ENCODE data around the gene SPRR2E.

SPRR2E gene

GRCh38 chr1:153094426-153094825 lies at the start of gene SPRR2E:
Gene SPRR2E (minus strand): TSS chr1:153094526. CDS start chr1:153093751, 775 bp downstream.
- no peak for TF ChIP-seq CTCF (IDR thresholded peaks at IDR 0.05)

DNA sequence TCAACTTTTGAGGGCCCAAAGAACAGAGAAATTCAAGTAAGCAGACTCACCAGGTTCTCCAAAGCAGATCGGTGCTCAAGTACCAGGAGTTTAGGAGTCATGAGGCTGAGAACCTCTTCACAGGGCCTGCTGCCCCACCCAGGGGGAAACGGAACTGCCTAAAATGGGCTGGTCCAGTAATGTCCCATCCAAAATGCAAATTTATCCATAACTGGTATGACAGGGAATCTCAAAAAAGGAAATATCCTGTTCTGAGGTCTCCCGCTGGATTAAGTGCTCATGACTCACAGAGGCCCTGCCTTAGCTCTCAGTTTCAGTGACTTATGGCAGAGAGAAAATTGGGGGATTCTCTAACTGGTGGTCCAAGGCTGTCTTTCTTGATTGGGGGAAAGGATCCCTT lies 47.1 kb upstream of the SPRR2E start:
- TF ChIP-seq CTCF (IDR thresholded peaks at IDR 0.05), result no peak

- TF ChIP-seq CTCF (IDR thresholded peaks at IDR 0.05), result no peak
Measured at GRCh38 chr1:153140484-153140883, 46.2 kb upstream of the SPRR2E start.

DNA sequence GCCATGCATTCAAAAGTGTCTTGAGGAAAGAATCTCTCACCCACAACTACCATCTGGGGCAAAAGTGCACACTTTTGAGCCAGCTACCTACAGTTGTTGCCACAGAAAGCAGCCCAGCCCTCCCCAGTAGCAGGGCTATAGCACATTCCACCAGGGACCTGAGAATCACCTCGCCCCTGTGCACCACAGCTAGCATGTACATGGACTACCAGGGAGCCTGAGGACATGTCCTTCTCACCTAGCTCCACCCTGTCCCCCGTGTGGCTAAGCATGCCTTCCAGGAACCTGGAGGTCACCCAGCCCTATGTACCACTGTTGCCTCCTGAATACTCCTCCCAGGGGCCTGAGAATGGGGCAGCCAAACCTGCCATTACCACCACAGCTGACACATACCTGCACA lies 39.4 kb upstream of the SPRR2E start:
- no peak for TF ChIP-seq CTCF (IDR thresholded peaks at IDR 0.05)

- TF ChIP-seq CTCF (IDR thresholded peaks at IDR 0.05), result no peak
Measured at GRCh38 chr1:153133267-153133666, 38.9 kb upstream of the SPRR2E start.

GRCh38 chr1:153127296-153127695 lies 33.0 kb upstream of the SPRR2E start:
- no peak for TF ChIP-seq CTCF (IDR thresholded peaks at IDR 0.05)

DNA sequence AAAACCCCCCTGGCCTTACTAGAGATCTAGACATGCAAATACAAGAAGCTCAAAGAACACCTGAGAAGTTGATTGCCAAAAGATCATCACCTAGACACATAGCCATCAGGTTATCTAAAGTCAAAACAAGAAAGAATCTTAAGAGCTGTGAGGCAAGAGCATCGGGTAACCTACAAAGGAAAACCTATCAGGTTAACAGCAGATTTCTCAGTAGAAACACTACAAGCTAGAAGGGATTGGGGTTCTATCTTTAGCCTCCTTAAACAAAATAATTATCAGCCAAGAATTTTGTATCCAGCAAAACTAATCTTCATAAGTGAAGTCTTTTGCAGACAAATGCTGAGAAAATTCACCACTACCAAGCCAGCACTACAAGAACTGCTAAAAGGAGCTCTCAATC lies 31.2 kb upstream of the SPRR2E start:
- no peak for TF ChIP-seq CTCF (IDR thresholded peaks at IDR 0.05)

- no peak for TF ChIP-seq CTCF (IDR thresholded peaks at IDR 0.05)
Measured at GRCh38 chr1:153122831-153123421, 28.6 kb upstream of the SPRR2E start.
